Spleen (tissue), 13 donors: ENCODE measurements around the gene JDP2. TPM values are rescaled to one million over a fixed set of nuclear protein-coding genes. Genes with fewer than 3 reads are reported as not detected.
A peak's percentile ranks its signal among the peaks of the same experiment; 100 is the strongest.

Source experiments
- DNase-seq: peaks from one replicate; pipeline ENCODE4 v3.0.0-alpha.2; 2020
- H3K27ac ChIP-seq, 8 donors: fragments of 200-600 bp; sonication (generic) in 7 of 8; 1 replicate in 4 of 8; 2 replicates in 4 of 8; pipeline versions ENCODE4 v1.5.0 to v1.8.0; 2016 to 2021; ENCODE audit warnings: inconsistent platforms in 4 of 8, mild to moderate bottlenecking in 4 of 8, moderate library complexity in 1 of 8
- H3K27me3 ChIP-seq, 7 donors: fragments of 200-600 bp; sonication (generic) in 6 of 7; replicated peaks in 1 of 7; 1 replicate in 4 of 7; 2 replicates in 3 of 7; pipeline versions ENCODE4 v1.5.0 to v1.8.0; 2016 to 2021; ENCODE audit warnings: inconsistent platforms in 3 of 7, mild to moderate bottlenecking in 1 of 7
- H3K36me3 ChIP-seq, 6 donors: fragments of 200-600 bp; sonication (generic) in 5 of 6; 1 replicate in 4 of 6; 2 replicates in 2 of 6; pipeline versions ENCODE4 v1.5.0 to v1.8.0; 2016 to 2021; ENCODE audit warnings: inconsistent platforms in 2 of 6
- H3K4me1 ChIP-seq, 6 donors: fragments of 200-600 bp; sonication (generic) in 5 of 6; 1 replicate in 3 of 6; 2 replicates in 3 of 6; pipeline versions ENCODE4 v1.5.0 to v1.8.0; 2016 to 2021; ENCODE audit warnings: inconsistent platforms in 3 of 6
- H3K4me3 ChIP-seq, 8 donors: fragments of 200-600 bp; sonication (generic) in 7 of 8; 1 replicate in 4 of 8; 2 replicates in 4 of 8; pipeline versions ENCODE4 v1.5.0 to v1.8.0; 2016 to 2021; ENCODE audit warnings: inconsistent platforms in 4 of 8, mild to moderate bottlenecking in 4 of 8, moderate library complexity in 2 of 8
- H3K9me3 ChIP-seq, 8 donors: fragments of 200-600 bp; sonication (generic) in 7 of 8; 1 replicate in 4 of 8; 2 replicates in 4 of 8; pipeline versions ENCODE4 v1.5.0 to v1.8.0; 2016 to 2021; ENCODE audit warnings: inconsistent platforms in 4 of 8
- POLR2A ChIP-seq, 3 donors: fragments of 450-650 bp; IDR thresholded peaks; one replicate each; pipeline ENCODE4 v1.5.1; 2017; ENCODE audit warnings: antibody characterized with exemption in 3 of 3, mild to moderate bottlenecking in 1 of 3
- POLR2AphosphoS5 ChIP-seq, 3 donors: sonication (generic); formaldehyde crosslinking; IDR thresholded peaks; one replicate each; pipeline ENCODE4 v1.5.1; 2017; ENCODE audit warnings: antibody characterized with exemption in 3 of 3
- WGBS, 5 donors: extraction: QIAGEN DNeasy Blood & Tissue Kit in 3 of 5; methylation state at CpG; one replicate each; pipeline versions ENCODE4 v1.1.5 to v1.1.7; 2013 to 2018; 5-methylcytosine and 5-hydroxymethylcytosine counted together
- intact Hi-C: fragments of 100-400 bp; cut with DNase I; formaldehyde crosslinking; loops from one replicate; pipeline ENCODE4 v1.15.0; 2023; ENCODE audit warnings: low total_unique reads
- long read RNA-seq, 2 donors: transcript quantifications; one replicate each; lab custom pipeline, GENCODE V29; 2026
- polyA plus RNA-seq, 3 donors: library from polyadenylated mRNA; stranded (reverse); fragments of 200-250 nt; gene quantifications; one replicate each; pipeline ENCODE4 v1.2.1, GENCODE V29; 2013
- total RNA-seq, 7 donors: library from RNA; depleted of rRNA in 3 of 7; stranded (reverse); fragments of >200 nt in 3 of 7; fragmentation: NEBNext Ultra II Directional in 4 of 7; extraction: Animal tissue kit (Norgen Biotek cat#: 25700) in 4 of 7; gene quantifications; one replicate each; pipeline versions ENCODE4 v1.1.0 to v1.2.1, GENCODE V29; 2016 to 2021
- TF ChIP-seq, protein P1 (sequence below), 11 experiments: fragments of 200-600 bp in 7 of 11; fragments of 450-650 bp in 4 of 11; sonication (generic) in 4 of 11; IDR thresholded peaks in 8 of 11; conservative IDR thresholded peaks in 3 of 11; 1 replicate in 7 of 11; 2 replicates in 4 of 11; pipeline versions ENCODE4 v1.4.0 to v1.8.0; 2016 to 2021; ENCODE audit warnings: antibody characterized with exemption in 11 of 11, inconsistent platforms in 4 of 11, mild to moderate bottlenecking in 1 of 11
- donor health status: healthy with polysubstance abuse.
- donor health status: DM: no; HTN: no; CAD: no; lungs with moderate emphysema.
- donor health status: DM: no; HTN: no; CAD: no.
- donor health status: Bipolar disorder and iron deficiency.
- donor health status: healthy.
- donor health status: DM: no; HTN: no; CAD: no.
- donor health status: DM: yes; HTN: yes; CAD: no.

The JDP2 gene, protein sequence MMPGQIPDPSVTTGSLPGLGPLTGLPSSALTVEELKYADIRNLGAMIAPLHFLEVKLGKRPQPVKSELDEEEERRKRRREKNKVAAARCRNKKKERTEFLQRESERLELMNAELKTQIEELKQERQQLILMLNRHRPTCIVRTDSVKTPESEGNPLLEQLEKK
- total RNA-seq (100 to 1,000 TPM in 4 of 7 donors, 10 to 100 TPM in 3; 52.6 to 144 (median 123) TPM), polyA plus RNA-seq (10 to 100 TPM; 18.2 to 89.1 (median 32.2) TPM)
- long read RNA-seq, donor 1, transcript JDP2-206 (4 exons, 631 nt), result major isoform, 12 of 18 reads
- long read RNA-seq, donor 1, partial matches to known transcripts, result 6 of 18 reads
- long read RNA-seq, donor 1, other reads (novel, unspliced or antisense), result 0 of 18 reads
- long read RNA-seq, donor 2, transcript JDP2-206 (4 exons, 631 nt), result major isoform, 14 of 35 reads
- long read RNA-seq, donor 2, partial matches to known transcripts, result 21 of 35 reads
- long read RNA-seq, donor 2, other reads (novel, unspliced or antisense), result 0 of 35 reads

DNA sequence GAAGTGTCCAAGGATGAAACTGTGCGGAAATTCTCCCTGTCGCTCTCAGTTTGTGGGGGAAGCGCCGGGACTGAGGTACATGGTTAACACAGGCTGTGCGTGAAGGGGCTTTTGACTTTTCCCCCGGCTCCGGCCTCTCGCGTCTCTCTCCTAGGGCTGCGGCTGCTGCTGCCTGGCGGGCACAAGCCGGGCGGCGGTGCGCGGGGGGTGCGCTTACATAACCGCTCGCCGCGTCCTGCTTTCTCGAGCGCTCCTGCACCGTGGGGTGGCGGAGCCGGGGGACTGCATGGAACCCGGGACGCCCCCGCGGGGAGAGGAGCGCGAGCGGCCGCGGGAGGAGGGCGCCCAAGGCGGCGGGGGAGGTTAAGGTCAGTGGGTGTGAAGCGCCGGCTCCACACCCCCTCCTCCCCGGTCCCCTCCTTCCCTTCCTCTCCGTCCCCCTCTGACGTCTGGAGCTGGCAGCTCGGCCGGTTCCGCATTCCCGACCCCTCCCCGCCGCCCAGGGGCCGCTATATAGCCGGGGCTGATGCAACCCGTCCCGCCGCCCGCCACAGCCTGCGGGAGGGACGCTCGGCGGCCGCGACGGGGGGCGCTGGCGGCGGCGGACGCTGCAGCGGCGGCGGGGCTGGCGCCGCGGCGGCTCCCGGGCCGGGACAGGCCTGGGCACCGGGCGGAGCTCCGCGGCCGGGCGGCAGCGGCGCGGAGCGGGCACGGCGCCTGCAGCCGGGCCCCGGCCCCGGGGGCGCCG is at the start of gene JDP2:
JDP2 (plus strand) TSS at position 541 of the 748 bp plus-strand sequence. CDS start 9,899 bp downstream, outside the sequence.
- peak within 1 kb of the TSS; percentile 84 to 94 (median 91) for H3K27ac ChIP-seq
- peaks cover 0 to 17% (median 7%) of the 10 kb centered on the region in 6 donors for H3K36me3 ChIP-seq
- H3K9me3 ChIP-seq, result peaks cover 0 to 6% (median 4%) of the 10 kb centered on the region in 8 donors
- 0 to 1% (median 1%) methylated on average over 36 to 86 of the region's 93 CpGs for WGBS, 5 donors
- H3K27me3 ChIP-seq, result peaks cover 0 to 14% (median 0%) of the 10 kb centered on the region in 7 donors
- TF ChIP-seq, protein P1, sequence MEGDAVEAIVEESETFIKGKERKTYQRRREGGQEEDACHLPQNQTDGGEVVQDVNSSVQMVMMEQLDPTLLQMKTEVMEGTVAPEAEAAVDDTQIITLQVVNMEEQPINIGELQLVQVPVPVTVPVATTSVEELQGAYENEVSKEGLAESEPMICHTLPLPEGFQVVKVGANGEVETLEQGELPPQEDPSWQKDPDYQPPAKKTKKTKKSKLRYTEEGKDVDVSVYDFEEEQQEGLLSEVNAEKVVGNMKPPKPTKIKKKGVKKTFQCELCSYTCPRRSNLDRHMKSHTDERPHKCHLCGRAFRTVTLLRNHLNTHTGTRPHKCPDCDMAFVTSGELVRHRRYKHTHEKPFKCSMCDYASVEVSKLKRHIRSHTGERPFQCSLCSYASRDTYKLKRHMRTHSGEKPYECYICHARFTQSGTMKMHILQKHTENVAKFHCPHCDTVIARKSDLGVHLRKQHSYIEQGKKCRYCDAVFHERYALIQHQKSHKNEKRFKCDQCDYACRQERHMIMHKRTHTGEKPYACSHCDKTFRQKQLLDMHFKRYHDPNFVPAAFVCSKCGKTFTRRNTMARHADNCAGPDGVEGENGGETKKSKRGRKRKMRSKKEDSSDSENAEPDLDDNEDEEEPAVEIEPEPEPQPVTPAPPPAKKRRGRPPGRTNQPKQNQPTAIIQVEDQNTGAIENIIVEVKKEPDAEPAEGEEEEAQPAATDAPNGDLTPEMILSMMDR (IDR thresholded peaks at IDR 0.05 in 8 of 11, conservative IDR thresholded peaks at IDR 0.05 in 3 of 11), result peak in 8 of 11 experiments; percentile 15 to 46 (median 29)
- peak; percentile 95 to 97 (median 96) for TF ChIP-seq POLR2AphosphoS5 (IDR thresholded peaks at IDR 0.05)
- TF ChIP-seq POLR2A (IDR thresholded peaks at IDR 0.05), result peak in 2 of 3 donors; percentile 62 to 67
- DNase-seq, result peak; percentile 96
- H3K4me1 ChIP-seq, result peaks cover 14 to 63% (median 48%) of the 10 kb centered on the region in 6 donors
- H3K4me3 ChIP-seq, result peak within 1 kb of the TSS; percentile 45 to 87 (median 63)
- intact Hi-C loops, result loop anchor here (10.0 kb wide), 2 partner anchors 93 to 123 kb away; no protein-coding TSS in a partner anchor

DNA sequence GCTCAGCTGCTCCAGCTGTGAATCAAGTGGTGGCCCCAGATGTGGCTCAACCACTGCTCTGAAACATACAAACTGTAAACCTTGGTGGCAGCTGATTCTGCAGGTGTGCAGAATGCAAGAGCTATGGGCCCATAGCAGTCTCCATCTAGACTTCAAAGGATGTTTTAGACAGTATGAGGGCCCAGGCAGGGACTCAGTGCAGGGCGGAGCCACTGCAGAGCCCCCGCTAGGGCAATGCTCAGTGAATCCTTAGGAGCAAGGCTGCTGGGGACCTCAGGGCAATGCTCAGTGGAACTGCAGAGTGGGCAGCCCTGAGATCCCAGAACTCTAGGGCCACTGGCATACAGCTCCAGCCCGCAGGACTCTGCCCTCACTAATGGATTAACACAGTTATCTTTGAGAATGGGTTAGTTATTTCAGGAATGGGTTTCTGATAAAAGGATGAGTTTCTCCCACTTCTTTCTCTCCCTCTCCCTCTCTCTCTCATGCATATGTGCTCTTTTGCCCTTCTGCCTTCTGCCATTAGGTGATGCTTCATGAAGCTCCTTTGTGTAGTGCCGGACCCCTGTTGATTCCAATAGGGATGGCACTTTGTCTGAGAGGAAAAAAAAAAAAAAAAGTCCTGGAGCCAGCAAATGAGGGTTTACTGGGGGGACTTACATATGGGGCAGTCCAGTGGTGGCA is 48.4 kb upstream of the JDP2 start:
- no peaks in the 10 kb centered on the region for H3K36me3 ChIP-seq
- WGBS, 5 donors, result 86 to 100% (median 96%) methylated on average over 4 of the region's 4 CpGs
- no peak for DNase-seq

DNA sequence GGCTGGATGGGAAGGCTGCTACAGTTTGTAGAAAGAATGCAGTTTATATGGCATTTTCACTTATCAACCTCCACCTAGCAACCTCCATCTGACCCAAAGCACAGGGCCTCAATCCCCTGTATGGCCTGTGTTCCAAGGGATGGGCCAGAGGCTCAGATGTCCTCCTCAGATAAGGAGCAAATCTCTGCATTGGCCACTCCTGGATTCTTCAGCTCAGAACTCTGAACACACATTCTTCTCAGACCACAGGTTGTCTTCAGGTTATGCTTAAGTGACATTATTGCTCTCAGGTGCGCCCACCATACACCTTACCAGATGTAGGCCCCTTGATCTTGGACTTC is 47.9 kb upstream of the JDP2 start:
- H3K4me1 ChIP-seq, result peaks cover 0 to 24% (median 8%) of the 10 kb centered on the region in 6 donors
- no peak for DNase-seq
- H3K27me3 ChIP-seq, result no peaks in the 10 kb centered on the region
- peak overlapping the region in 1 of 8 donors; percentile 44 for H3K27ac ChIP-seq
- no peaks in the 10 kb centered on the region for H3K36me3 ChIP-seq
- 67 to 97% (median 88%) methylated on average over 1 of the region's 1 CpG for WGBS, 5 donors
- H3K4me3 ChIP-seq, result no peak overlapping the region
- intact Hi-C loops, result no loop called here
- H3K9me3 ChIP-seq, result peaks cover 0 to 4% (median 0%) of the 10 kb centered on the region in 8 donors
- TF ChIP-seq POLR2AphosphoS5 (IDR thresholded peaks at IDR 0.05) (no peak), POLR2A (IDR thresholded peaks at IDR 0.05) (no peak)
- TF ChIP-seq, protein P1 (IDR thresholded peaks at IDR 0.05 in 8 of 11, conservative IDR thresholded peaks at IDR 0.05 in 3 of 11), result no peak

More for the DNA sequence above, 48.4 kb upstream of the JDP2 start:
- Histone ChIP-seq H3K27ac (no peak overlapping the region), H3K4me1 (peaks cover 0 to 24% (median 8%) of the 10 kb centered on the region in 6 donors), H3K27me3 (no peaks in the 10 kb centered on the region), H3K9me3 (no peaks in the 10 kb centered on the region), H3K4me3 (no peak overlapping the region)
- TF ChIP-seq POLR2AphosphoS5 (IDR thresholded peaks at IDR 0.05) (no peak), POLR2A (IDR thresholded peaks at IDR 0.05) (no peak)
- TF ChIP-seq, protein P1 (IDR thresholded peaks at IDR 0.05 in 8 of 11, conservative IDR thresholded peaks at IDR 0.05 in 3 of 11), result no peak
- intact Hi-C loops, result no loop called here
